HG02678 (cell line): ENCODE data around the gene KRTAP4-1.
"Not testable (repeated sequence)": the region's sequence is repeated elsewhere in the genome, so short reads cannot be mapped to it uniquely, and the experiment has no call there.

Experiments
- ATAC-seq: cut with Tn5 transposase; IDR thresholded peaks from one replicate; pipeline ENCODE4 v1.9.1; 2021; ENCODE audit warnings: mild to moderate bottlenecking, moderate library complexity; ENCODE audit not compliant: unreplicated experiment

The KRTAP4-1 gene

GRCh38 chr17:41184480-41184961, at the start of gene KRTAP4-1:
KRTAP4-1 (minus strand) TSS chr17:41184911; CDS start chr17:41184854, 57 bp downstream.
- ATAC-seq, result no peak

GRCh38 chr17:41232399-41233105, 47.8 kb upstream of the KRTAP4-1 start, which contains the start of gene KRTAP9-3:
KRTAP9-3 (plus strand) TSS chr17:41232449; CDS start chr17:41232502, 53 bp downstream.
- ATAC-seq, result not testable (repeated sequence)

- ATAC-seq, result no peak
Measured at GRCh38 chr17:41231731-41232130, 47.0 kb upstream of the KRTAP4-1 start.

GRCh38 chr17:41230094-41230493, 45.4 kb upstream of the KRTAP4-1 start:
- no peak for ATAC-seq

GRCh38 chr17:41226598-41227095, 41.9 kb upstream of the KRTAP4-1 start, which contains the start of gene KRTAP9-2:
KRTAP9-2 (plus strand) TSS chr17:41226648; CDS start chr17:41226655, 7 bp downstream.
- ATAC-seq, result not testable (repeated sequence)

GRCh38 chr17:41226051-41226450, 41.3 kb upstream of the KRTAP4-1 start:
- no peak for ATAC-seq

GRCh38 chr17:41223821-41224220, 39.1 kb upstream of the KRTAP4-1 start:
- ATAC-seq, result no peak

GRCh38 chr17:41215681-41216080, 31.0 kb upstream of the KRTAP4-1 start:
- ATAC-seq, result no peak

GRCh38 chr17:41212524-41213169, 27.9 kb upstream of the KRTAP4-1 start:
- ATAC-seq, result no peak

GRCh38 chr17:41211845-41212466, 27.2 kb upstream of the KRTAP4-1 start:
- no peak for ATAC-seq

GRCh38 chr17:41199421-41200078, 14.8 kb upstream of the KRTAP4-1 start:
- ATAC-seq, result no peak

GRCh38 chr17:41196068-41196467, 11.4 kb upstream of the KRTAP4-1 start:
- no peak for ATAC-seq

GRCh38 chr17:41190328-41190727, 5.6 kb upstream of the KRTAP4-1 start:
- no peak for ATAC-seq

- not testable (repeated sequence) for ATAC-seq
Measured at GRCh38 chr17:41189837-41190318, 5.2 kb upstream of the KRTAP4-1 start, which contains the start of gene KRTAP9-1. KRTAP9-1 (plus strand) TSS chr17:41189887; CDS start chr17:41189887, 0 bp downstream.

GRCh38 chr17:41186872-41187271, 2.2 kb upstream of the KRTAP4-1 start:
- ATAC-seq, result no peak

GRCh38 chr17:41185001-41185400, 290 bp upstream of the KRTAP4-1 start:
- ATAC-seq, result no peak

GRCh38 chr17:41178843-41179616, 5.7 kb downstream of the KRTAP4-1 start:
- ATAC-seq, result no peak

- no peak for ATAC-seq
Measured at GRCh38 chr17:41178341-41178740, 6.4 kb downstream of the KRTAP4-1 start.

GRCh38 chr17:41177727-41178271, 6.9 kb downstream of the KRTAP4-1 start, which contains the start of gene KRTAP4-2:
KRTAP4-2 (minus strand) TSS chr17:41178221; CDS start chr17:41178164, 57 bp downstream.
- ATAC-seq, result no peak
